H9 (cell line): Measurements from ENCODE around the gene ADAMTS8. TPM values are rescaled to one million over a fixed set of nuclear protein-coding genes. Genes with fewer than 3 reads are reported as not detected.

Source experiments
- DNase-seq: peaks from one replicate; pipeline ENCODE4 v3.0.0-alpha.2; 2017
- H2AFZ ChIP-seq: one replicate; pipeline ENCODE4 v1.6.1; 2013; ENCODE audit warnings: mild to moderate bottlenecking, low read length, control low read depth, moderate library complexity
- H2AK5ac ChIP-seq: 2 replicates; pipeline ENCODE4 v1.6.1; 2013; ENCODE audit warnings: low read length, control low read depth, mixed read lengths; ENCODE audit not compliant: insufficient read length
- H2BK120ac ChIP-seq: one replicate; pipeline ENCODE4 v1.6.1; 2013; ENCODE audit warnings: low read depth, mild to moderate bottlenecking, low read length, control low read depth, inconsistent platforms; ENCODE audit not compliant: poor library complexity, severe bottlenecking
- H2BK12ac ChIP-seq: 2 replicates; pipeline ENCODE4 v1.6.1; 2013; ENCODE audit warnings: low read length, control low read depth, mixed read lengths, low read depth; ENCODE audit not compliant: insufficient read length
- H2BK15ac ChIP-seq: 2 replicates; pipeline ENCODE4 v1.6.1; 2013; ENCODE audit warnings: low read depth, low read length, control low read depth
- H2BK20ac ChIP-seq: one replicate; pipeline ENCODE4 v1.6.1; 2013; ENCODE audit warnings: low read depth, mild to moderate bottlenecking, low read length, control low read depth, inconsistent platforms; ENCODE audit not compliant: poor library complexity, severe bottlenecking
- H2BK5ac ChIP-seq: 2 replicates; pipeline ENCODE4 v1.6.1; 2013; ENCODE audit warnings: low read length, control low read depth, mixed read lengths; ENCODE audit not compliant: insufficient read length
- H3K14ac ChIP-seq: 2 replicates; pipeline ENCODE4 v1.6.1; 2013; ENCODE audit warnings: low read length, control low read depth; ENCODE audit not compliant: insufficient read depth
- H3K18ac ChIP-seq: 2 replicates; pipeline ENCODE4 v1.6.1; 2013; ENCODE audit warnings: low read depth, mild to moderate bottlenecking, mixed read lengths, low read length, control low read depth; ENCODE audit not compliant: insufficient read length
- H3K23ac ChIP-seq: 2 replicates; pipeline ENCODE4 v1.6.1; 2013; ENCODE audit warnings: low read length, control low read depth, mixed read lengths, low read depth; ENCODE audit not compliant: insufficient read length
- H3K23me2 ChIP-seq: 2 replicates; pipeline ENCODE4 v1.6.1; 2013; ENCODE audit warnings: low read depth, mild to moderate bottlenecking, mixed read lengths, low read length, control low read depth; ENCODE audit not compliant: insufficient read length, poor library complexity, severe bottlenecking
- H3K27ac ChIP-seq: 2 replicates; pipeline ENCODE4 v1.5.1; 2013; ENCODE audit warnings: low read length, control low read depth, mixed read lengths, low read depth; ENCODE audit not compliant: insufficient read length
- H3K27me3 ChIP-seq: 2 replicates; pipeline ENCODE4 v1.6.1; 2013; ENCODE audit warnings: low read length, control low read depth, inconsistent platforms; ENCODE audit not compliant: insufficient read depth
- H3K4ac ChIP-seq: 2 replicates; pipeline ENCODE4 v1.6.1; 2013; ENCODE audit warnings: low read depth, mild to moderate bottlenecking, control low read depth, inconsistent platforms, low read length, moderate library complexity
- H3K4me1 ChIP-seq: 2 replicates; pipeline ENCODE4 v1.6.1; 2013; ENCODE audit warnings: low read length, control low read depth, inconsistent platforms; ENCODE audit not compliant: insufficient read depth
- H3K4me2 ChIP-seq: 2 replicates; pipeline ENCODE4 v1.6.1; 2013; ENCODE audit warnings: low read length, control low read depth, mixed read lengths; ENCODE audit not compliant: insufficient read length, insufficient read depth
- H3K56ac ChIP-seq: 2 replicates; pipeline ENCODE4 v1.6.1; 2013; ENCODE audit warnings: low read depth, mild to moderate bottlenecking, mixed read lengths, low read length, control low read depth; ENCODE audit not compliant: insufficient read length
- H3K79me1 ChIP-seq: 2 replicates; pipeline ENCODE4 v1.6.1; 2013; ENCODE audit warnings: low read depth, mild to moderate bottlenecking, moderate library complexity, low read length, control low read depth, inconsistent platforms; ENCODE audit not compliant: insufficient read depth, poor library complexity, severe bottlenecking
- H3K79me2 ChIP-seq: 2 replicates; pipeline ENCODE4 v1.6.1; 2013; ENCODE audit warnings: low read length, control low read depth, inconsistent platforms; ENCODE audit not compliant: insufficient read depth
- H3K9ac ChIP-seq: 2 replicates; pipeline ENCODE4 v1.6.1; 2013; ENCODE audit warnings: low read length, control low read depth, mixed read lengths; ENCODE audit not compliant: insufficient read length; ENCODE audit errors: extremely low read depth
- H3K9me3 ChIP-seq: one replicate; pipeline ENCODE4 v1.6.1; 2013; ENCODE audit warnings: low read depth, low read length, inconsistent platforms; ENCODE audit not compliant: control insufficient read depth
- H3T11ph ChIP-seq: one replicate; pipeline ENCODE4 v1.6.1; 2013; ENCODE audit warnings: mild to moderate bottlenecking, low read length, control low read depth, inconsistent platforms
- H4K20me1 ChIP-seq: one replicate; pipeline ENCODE4 v1.6.1; 2013; ENCODE audit not compliant: control insufficient read depth, insufficient read length, insufficient read depth
- H4K5ac ChIP-seq: 2 replicates; pipeline ENCODE4 v1.6.1; 2013; ENCODE audit warnings: low read depth, mild to moderate bottlenecking, mixed read lengths, low read length, control low read depth; ENCODE audit not compliant: insufficient read length
- H4K8ac ChIP-seq: replicated peaks from 2 replicates; pipeline ENCODE4 v1.6.1; 2013; ENCODE audit warnings: low read length, control low read depth, mixed read lengths, low read depth; ENCODE audit not compliant: insufficient read length
- H4K91ac ChIP-seq: 2 replicates; pipeline ENCODE4 v1.6.1; 2013; ENCODE audit warnings: low read depth, mild to moderate bottlenecking, moderate library complexity, mixed read lengths, low read length, control low read depth; ENCODE audit not compliant: insufficient read length
- H3K27ac Mint-ChIP-seq, 3 experiments: 2 replicates in 2 of 3; 3 replicates in 1 of 3; pipeline ENCODE4 v1.8.0; 2020 to 2021; ENCODE audit warnings: mixed read lengths in 3 of 3, mild to moderate bottlenecking in 1 of 3, moderate library complexity in 1 of 3
- H3K27me3 Mint-ChIP-seq: 2 replicates; pipeline ENCODE4 v1.8.0; 2021; ENCODE audit warnings: low read depth, mild to moderate bottlenecking, moderate library complexity, mixed read lengths
- H3K36me3 Mint-ChIP-seq, 3 experiments: 2 replicates in 2 of 3; 3 replicates in 1 of 3; pipeline ENCODE4 v1.8.0; 2020 to 2021; ENCODE audit warnings: low read depth in 3 of 3, mixed read lengths in 3 of 3; ENCODE audit not compliant: insufficient read depth in 1 of 3
- H3K4me1 Mint-ChIP-seq, 2 experiments: 2 replicates each; pipeline ENCODE4 v1.8.0; 2020; ENCODE audit warnings: mixed read lengths in 2 of 2
- H3K4me3 Mint-ChIP-seq, 2 experiments: 2 replicates in 1 of 2; 3 replicates in 1 of 2; pipeline ENCODE4 v1.8.0; 2020 to 2021; ENCODE audit warnings: mild to moderate bottlenecking in 2 of 2, mixed read lengths in 2 of 2, moderate library complexity in 1 of 2
- H3K9me3 Mint-ChIP-seq, 2 experiments: 2 replicates in 1 of 2; 3 replicates in 1 of 2; pipeline ENCODE4 v1.8.0; 2020; ENCODE audit warnings: mild to moderate bottlenecking in 2 of 2, mixed read lengths in 2 of 2, moderate library complexity in 1 of 2
- WGBS: extraction: QIAGEN DNeasy Blood & Tissue Kit; methylation state at CpG from one replicate; pipeline ENCODE4 v1.1.7; 2013; ENCODE audit warnings: missing lambda C conversion rate, low lambda C conversion rate, mixed read lengths; ENCODE audit not compliant: insufficient read length; ENCODE audit errors: extremely low coverage; 5-methylcytosine and 5-hydroxymethylcytosine counted together
- total RNA-seq: library from RNA; stranded (reverse); gene quantifications from 2 replicates; pipeline ENCODE4 v1.2.1, GENCODE V29; 2021
- TF ChIP-seq, protein P1 (sequence below): fragments of 200-600 bp; sonication (generic); conservative IDR thresholded peaks from 3 replicates; pipeline ENCODE4 v1.8.0; 2021; ENCODE audit warnings: antibody characterized with exemption, mild to moderate bottlenecking

Gene ADAMTS8
- total RNA-seq, 1 experiment from 2014 or later, result 5.0 TPM

DNA sequence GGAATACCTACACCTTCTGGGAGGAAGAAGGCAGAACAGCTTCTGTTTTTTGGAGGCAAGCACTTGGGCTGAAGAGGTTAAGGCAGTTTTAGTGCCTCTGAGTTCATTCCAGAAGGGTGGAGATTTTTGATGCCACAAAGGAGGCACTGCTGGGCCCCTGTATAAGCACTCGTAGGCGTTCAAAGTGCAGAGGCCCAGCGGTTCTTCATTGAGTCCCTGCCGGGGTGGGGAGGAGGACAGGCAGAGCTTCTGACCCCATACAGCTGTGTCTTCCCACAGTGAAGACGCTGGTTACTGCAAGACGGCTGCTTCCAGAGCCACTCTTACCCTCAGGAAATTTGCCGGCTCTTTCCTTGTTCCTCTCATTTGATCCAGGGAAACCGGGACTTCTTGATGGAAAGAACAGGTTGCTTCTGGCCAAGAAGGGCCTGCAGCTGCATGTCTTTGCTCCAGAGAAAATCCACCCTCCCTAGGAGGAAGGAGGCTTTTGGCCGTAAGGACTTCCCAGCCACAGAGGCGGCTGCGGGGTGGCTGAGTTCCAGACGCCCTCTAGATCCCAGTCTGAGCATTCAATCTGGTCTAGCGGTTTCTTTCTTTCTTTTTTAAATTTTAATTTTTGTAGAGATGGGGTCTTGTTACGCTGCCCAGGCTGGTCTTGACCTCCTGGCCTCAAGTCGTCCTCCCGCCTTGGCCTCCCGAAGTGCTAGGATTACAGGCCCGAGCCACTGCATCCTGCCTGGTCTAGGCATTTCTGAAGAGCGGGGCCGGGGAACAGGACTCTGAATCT is 29.4 kb upstream of the ADAMTS8 start:
- peaks cover 65% of the 10 kb centered on the region for H3K27me3 Mint-ChIP-seq
- no peak overlapping the region for H3K4ac ChIP-seq
- no peak overlapping the region for H2BK5ac ChIP-seq
- H3K27ac ChIP-seq, result no peak overlapping the region
- H2BK15ac ChIP-seq, result no peak overlapping the region
- WGBS, result no CpG with 5 or more reads among the region's 20 CpGs
- no peak overlapping the region for H3K4me3 Mint-ChIP-seq
- H3K36me3 Mint-ChIP-seq, result no peaks in the 10 kb centered on the region; a peak in 1 of 7 replicates
- no peak overlapping the region for H3K56ac ChIP-seq
- no peak overlapping the region for H2BK20ac ChIP-seq
- H3K9me3 ChIP-seq, result no peaks in the 10 kb centered on the region
- H2BK120ac ChIP-seq, result no peak overlapping the region
- H4K8ac ChIP-seq, result no peak overlapping the region
- no peaks in the 10 kb centered on the region for H4K20me1 ChIP-seq
- H3K18ac ChIP-seq, result no peak overlapping the region
- 0 out of 2 replicates have a peak, but pooled peaks cover 2% of the 10 kb centered on the region for H3K4me1 ChIP-seq
- H3K9ac ChIP-seq, result no peak overlapping the region
- H2AFZ ChIP-seq, result no peak overlapping the region
- no peak overlapping the region for H2AK5ac ChIP-seq
- H3K23ac ChIP-seq, result no peak overlapping the region
- no peaks in the 10 kb centered on the region for H3K4me1 Mint-ChIP-seq
- H2BK12ac ChIP-seq, result no peak overlapping the region
- no peak overlapping the region for H3T11ph ChIP-seq
- no peak overlapping the region for H4K5ac ChIP-seq
- H3K14ac ChIP-seq, result no peak overlapping the region; the same call in 1 of the 2 replicates
- H3K9me3 Mint-ChIP-seq, result no peaks in the 10 kb centered on the region
- no peak overlapping the region for H3K4me2 ChIP-seq
- no peaks in the 10 kb centered on the region for H3K79me1 ChIP-seq
- H3K23me2 ChIP-seq, result no peaks in the 10 kb centered on the region
- H3K79me2 ChIP-seq, result no peaks in the 10 kb centered on the region
- H3K27me3 ChIP-seq, result no peaks in the 10 kb centered on the region; the same call in 1 of the 2 replicates
- no peak overlapping the region for H4K91ac ChIP-seq
- no peak for DNase-seq
- TF ChIP-seq, protein P1, sequence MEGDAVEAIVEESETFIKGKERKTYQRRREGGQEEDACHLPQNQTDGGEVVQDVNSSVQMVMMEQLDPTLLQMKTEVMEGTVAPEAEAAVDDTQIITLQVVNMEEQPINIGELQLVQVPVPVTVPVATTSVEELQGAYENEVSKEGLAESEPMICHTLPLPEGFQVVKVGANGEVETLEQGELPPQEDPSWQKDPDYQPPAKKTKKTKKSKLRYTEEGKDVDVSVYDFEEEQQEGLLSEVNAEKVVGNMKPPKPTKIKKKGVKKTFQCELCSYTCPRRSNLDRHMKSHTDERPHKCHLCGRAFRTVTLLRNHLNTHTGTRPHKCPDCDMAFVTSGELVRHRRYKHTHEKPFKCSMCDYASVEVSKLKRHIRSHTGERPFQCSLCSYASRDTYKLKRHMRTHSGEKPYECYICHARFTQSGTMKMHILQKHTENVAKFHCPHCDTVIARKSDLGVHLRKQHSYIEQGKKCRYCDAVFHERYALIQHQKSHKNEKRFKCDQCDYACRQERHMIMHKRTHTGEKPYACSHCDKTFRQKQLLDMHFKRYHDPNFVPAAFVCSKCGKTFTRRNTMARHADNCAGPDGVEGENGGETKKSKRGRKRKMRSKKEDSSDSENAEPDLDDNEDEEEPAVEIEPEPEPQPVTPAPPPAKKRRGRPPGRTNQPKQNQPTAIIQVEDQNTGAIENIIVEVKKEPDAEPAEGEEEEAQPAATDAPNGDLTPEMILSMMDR, result no peak
- H3K27ac Mint-ChIP-seq, result peak overlapping the region in 1 of 3 experiments; percentile 62; a peak in 1 of 7 replicates
